Esophagus squamous epithelium (tissue), 5 donors: ENCODE measurements around the gene VILL. TPM values are rescaled to one million over a fixed set of nuclear protein-coding genes. Genes with fewer than 3 reads are reported as not detected.
A peak's percentile ranks its signal among the peaks of the same experiment; 100 is the strongest.
"Not testable (repeated sequence)": the region's sequence is repeated elsewhere in the genome, so short reads cannot be mapped to it uniquely, and the experiment has no call there.

Experiments used
- DNase-seq: peaks from one replicate; lab custom pipeline; 2025; lab: John Stamatoyannopoulos, UW
- H3K27ac ChIP-seq, 4 donors: fragments of 200-600 bp; sonication (generic); one replicate each; pipeline ENCODE4 v1.5.1; 2016 to 2019; ENCODE audit warnings: mild to moderate bottlenecking in 1 of 4
- H3K27me3 ChIP-seq, 4 donors: fragments of 200-600 bp; sonication (generic); 1 replicate in 3 of 4; 2 replicates in 1 of 4; pipeline versions ENCODE4 v1.5.1 to v1.6.0; 2017 to 2021; ENCODE audit warnings: antibody characterized with exemption in 1 of 4
- H3K36me3 ChIP-seq, 3 donors: fragments of 200-600 bp; sonication (generic); one replicate each; pipeline ENCODE4 v1.5.1; 2016 to 2019
- H3K4me1 ChIP-seq, 3 donors: fragments of 200-600 bp; sonication (generic); one replicate each; pipeline ENCODE4 v1.5.1; 2017 to 2019
- H3K4me3 ChIP-seq, 4 donors: fragments of 200-600 bp; sonication (generic); 1 replicate in 3 of 4; 2 replicates in 1 of 4; pipeline ENCODE4 v1.5.1; 2016 to 2019; ENCODE audit warnings: mild to moderate bottlenecking in 2 of 4, moderate library complexity in 1 of 4
- H3K9me3 ChIP-seq, 3 donors: fragments of 200-600 bp; sonication (generic); one replicate each; pipeline ENCODE4 v1.5.1; 2016 to 2019
- CTCF ChIP-seq, 6 experiments: fragments of 450-650 bp in 4 of 6; fragments of 200-600 bp in 2 of 6; sonication (generic) in 2 of 6; IDR thresholded peaks; one replicate each; pipeline ENCODE4 v1.5.1; 2016 to 2019; ENCODE audit warnings: antibody characterized with exemption in 6 of 6, mild to moderate bottlenecking in 4 of 6, moderate library complexity in 4 of 6
- POLR2A ChIP-seq, 4 donors: fragments of 450-650 bp; IDR thresholded peaks; one replicate each; pipeline ENCODE4 v1.6.1; 2017; ENCODE audit warnings: antibody characterized with exemption in 4 of 4, mild to moderate bottlenecking in 4 of 4, moderate library complexity in 3 of 4
- WGBS, 2 donors: methylation state at CpG; one replicate each; pipeline ENCODE4 v1.1.5; 2018; 5-methylcytosine and 5-hydroxymethylcytosine counted together
- intact Hi-C: fragments of 100-400 bp; cut with DNase I; formaldehyde crosslinking; loops from one replicate; pipeline ENCODE4 v1.15.0; 2022
- total RNA-seq, 4 donors: library from RNA; depleted of rRNA; stranded (reverse); fragments of >200 nt; gene quantifications; one replicate each; pipeline ENCODE4 v1.1.0, GENCODE V29; 2016
- donor health status: DM: yes; HTN: yes; CAD: no.

Gene VILL
- total RNA-seq, 4 donors from 2014 or later = 5.5 to 13.0 (median 6.1) TPM

- no peaks in the 10 kb centered on the region for H3K36me3 ChIP-seq
- intact Hi-C loops = loop anchor here (10.0 kb wide), 1 partner anchor 102 kb away; the partner anchor contains the start of genes ACAA1 and MYD88
- peaks cover 27 to 63% (median 35%) of the 10 kb centered on the region in 3 donors for H3K4me1 ChIP-seq
- DNase-seq = no peak
- H3K4me3 ChIP-seq = no peak overlapping the region
- TF ChIP-seq CTCF (IDR thresholded peaks at IDR 0.05) (no peak), POLR2A (IDR thresholded peaks at IDR 0.05) (no peak)
- no peaks in the 10 kb centered on the region for H3K9me3 ChIP-seq
- peak overlapping the region in 2 of 4 donors; percentile 94 to 95 for H3K27ac ChIP-seq
- H3K27me3 ChIP-seq = no peaks in the 10 kb centered on the region
- WGBS, 2 donors = 93% methylated on average over 1 of the region's 1 CpG; no CpG with 5 or more reads in 1 of the 2 donors
Measured at GRCh38 chr3:38032328-38032865, 41.8 kb downstream of the VILL start.

GRCh38 chr3:38033586-38033985 lies 43.0 kb downstream of the VILL start:
- H3K4me3 ChIP-seq, H3K27ac ChIP-seq, H3K27me3 ChIP-seq, H3K9me3 ChIP-seq, DNase-seq, H3K36me3 ChIP-seq: not testable (repeated sequence)
- peaks cover 23 to 53% (median 29%) of the 10 kb centered on the region in 3 donors for H3K4me1 ChIP-seq
- WGBS, 2 donors = 77 to 80% methylated on average over 4 to 5 of the region's 7 CpGs
- intact Hi-C loops = loop anchor here (10.0 kb wide), 1 partner anchor 101 kb away; the partner anchor contains the start of genes ACAA1 and MYD88

- WGBS, 2 donors = 92% methylated on average over 9 of the region's 9 CpGs
- not testable (repeated sequence) for H3K27me3 ChIP-seq, H3K27ac ChIP-seq, H3K36me3 ChIP-seq, DNase-seq, H3K9me3 ChIP-seq, H3K4me3 ChIP-seq
- H3K4me1 ChIP-seq = peaks cover 27 to 53% (median 28%) of the 10 kb centered on the region in 3 donors
- intact Hi-C loops = loop anchor here (10.0 kb wide), 1 partner anchor 100 kb away; the partner anchor contains the start of genes ACAA1 and MYD88
Measured at GRCh38 chr3:38034335-38034734, 43.7 kb downstream of the VILL start.

- Histone ChIP-seq H3K27me3 (no peaks in the 10 kb centered on the region), H3K27ac (no peak overlapping the region), H3K4me3 (no peak overlapping the region), H3K4me1 (peaks cover 17 to 44% (median 18%) of the 10 kb centered on the region in 3 donors), H3K9me3 (no peaks in the 10 kb centered on the region), H3K36me3 (no peaks in the 10 kb centered on the region)
- TF ChIP-seq CTCF (IDR thresholded peaks at IDR 0.05) (no peak), POLR2A (IDR thresholded peaks at IDR 0.05) (no peak)
- WGBS, 2 donors = 76 to 89% methylated on average over 5 of the region's 5 CpGs
- no peak for DNase-seq
- intact Hi-C loops = loop anchor here (10.0 kb wide), 1 partner anchor 99 kb away; the partner anchor contains the start of genes ACAA1 and MYD88
Measured at GRCh38 chr3:38036286-38036685, 45.7 kb downstream of the VILL start.

- intact Hi-C loops = loop anchor here (10.0 kb wide), 1 partner anchor 98 kb away; the partner anchor contains the start of genes ACAA1 and MYD88
- DNase-seq = no peak
- 95% methylated on average over 2 to 3 of the region's 3 CpGs for WGBS, 2 donors
- Histone ChIP-seq H3K27me3 (no peaks in the 10 kb centered on the region), H3K4me1 (peaks cover 12 to 38% (median 12%) of the 10 kb centered on the region in 3 donors), H3K36me3 (no peaks in the 10 kb centered on the region), H3K4me3 (no peak overlapping the region), H3K9me3 (no peaks in the 10 kb centered on the region), H3K27ac (no peak overlapping the region)
- TF ChIP-seq CTCF (IDR thresholded peaks at IDR 0.05) (no peak), POLR2A (IDR thresholded peaks at IDR 0.05) (no peak)
Measured at GRCh38 chr3:38036906-38037305, 46.3 kb downstream of the VILL start.

- intact Hi-C loops = loop anchor here (10.0 kb wide), 1 partner anchor 96 kb away; the partner anchor contains the start of genes ACAA1 and MYD88
- peaks cover 9 to 22% (median 12%) of the 10 kb centered on the region in 3 donors for H3K4me1 ChIP-seq
- H3K27me3 ChIP-seq = no peaks in the 10 kb centered on the region
- peak overlapping the region in 2 of 4 donors; percentile 49 to 61 for H3K4me3 ChIP-seq
- H3K27ac ChIP-seq = peak overlapping the region in 3 of 4 donors; percentile 6 to 31 (median 31)
- 55 to 65% methylated on average over 5 of the region's 5 CpGs for WGBS, 2 donors
- no peak for DNase-seq
- no peaks in the 10 kb centered on the region for H3K9me3 ChIP-seq
- no peak for TF ChIP-seq CTCF (IDR thresholded peaks at IDR 0.05)
- no peak for TF ChIP-seq POLR2A (IDR thresholded peaks at IDR 0.05)
- H3K36me3 ChIP-seq = no peaks in the 10 kb centered on the region
Measured at GRCh38 chr3:38038447-38038911, 47.9 kb downstream of the VILL start.
